Effector CD8-positive, alpha-beta T cell (primary cell): Measurements from ENCODE around the gene PITX2.

Experiments
- DNase-seq: peaks from one replicate; lab custom pipeline; 2025; lab: John Stamatoyannopoulos, UW

Gene PITX2

GRCh38 chr4:110636680-110637407 is 14.0 kb upstream of the PITX2 start:
- DNase-seq, result no peak

DNA sequence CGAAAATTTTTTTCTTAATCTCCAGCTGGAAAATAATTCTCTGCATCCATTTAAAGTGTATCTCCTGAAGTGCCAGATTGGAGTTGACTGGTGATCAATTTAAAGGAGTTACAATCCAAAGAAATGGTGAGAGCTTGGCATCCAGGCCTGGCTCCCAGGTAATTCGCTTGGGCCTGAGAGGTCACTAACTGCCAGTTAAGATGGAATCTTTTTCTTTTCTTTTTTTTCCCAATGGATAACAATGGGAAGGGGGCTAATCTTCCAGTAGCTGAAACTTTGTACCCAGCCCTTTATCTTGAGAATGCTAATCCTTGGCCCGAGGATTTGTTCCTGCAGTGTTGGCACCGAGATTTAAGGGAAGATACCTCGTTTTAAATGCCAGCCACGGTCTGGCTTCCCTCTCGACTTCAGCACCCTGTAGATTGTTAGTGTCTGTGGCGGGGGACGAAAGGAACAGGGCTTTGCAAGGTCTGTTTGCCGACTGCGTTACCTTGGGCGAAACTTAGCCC is 13.3 kb upstream of the PITX2 start:
- no peak for DNase-seq

DNA sequence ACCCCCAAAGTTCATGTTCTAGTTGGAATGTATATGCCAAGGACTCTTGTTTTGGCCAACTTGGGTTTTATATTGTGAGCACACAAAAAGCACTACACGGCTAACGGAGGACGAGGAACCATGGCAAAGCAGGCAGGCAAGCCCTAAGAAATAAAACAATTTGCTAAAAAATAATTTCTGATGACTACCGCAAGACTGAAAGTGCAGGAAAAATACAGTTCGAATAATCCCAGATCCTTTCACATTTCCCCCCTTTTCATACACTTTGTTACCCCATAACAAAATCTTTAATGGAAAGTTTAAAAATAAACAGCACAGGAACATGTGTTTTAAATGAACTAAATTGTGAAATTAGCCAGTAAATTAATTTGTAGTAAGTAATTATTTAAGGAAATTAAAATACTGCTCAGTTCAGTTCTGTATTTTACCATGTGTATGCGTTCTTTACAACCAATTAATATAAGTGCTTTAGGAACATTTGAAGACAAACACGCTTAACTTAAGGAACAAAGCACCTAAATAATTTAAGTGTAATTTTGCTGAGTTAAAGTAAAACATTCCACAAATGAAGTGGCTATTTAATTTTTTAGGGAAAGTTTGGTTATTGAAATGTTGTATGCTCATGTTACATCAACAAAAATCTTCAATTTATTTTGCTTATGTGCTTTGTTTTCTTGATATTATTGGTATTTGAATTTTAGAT is 12.4 kb upstream of the PITX2 start:
- no peak for DNase-seq

GRCh38 chr4:110634350-110635162 is 11.7 kb upstream of the PITX2 start:
- DNase-seq, result no peak

- no peak for DNase-seq
Observed at GRCh38 chr4:110633358-110634341, 10.8 kb upstream of the PITX2 start.

DNA sequence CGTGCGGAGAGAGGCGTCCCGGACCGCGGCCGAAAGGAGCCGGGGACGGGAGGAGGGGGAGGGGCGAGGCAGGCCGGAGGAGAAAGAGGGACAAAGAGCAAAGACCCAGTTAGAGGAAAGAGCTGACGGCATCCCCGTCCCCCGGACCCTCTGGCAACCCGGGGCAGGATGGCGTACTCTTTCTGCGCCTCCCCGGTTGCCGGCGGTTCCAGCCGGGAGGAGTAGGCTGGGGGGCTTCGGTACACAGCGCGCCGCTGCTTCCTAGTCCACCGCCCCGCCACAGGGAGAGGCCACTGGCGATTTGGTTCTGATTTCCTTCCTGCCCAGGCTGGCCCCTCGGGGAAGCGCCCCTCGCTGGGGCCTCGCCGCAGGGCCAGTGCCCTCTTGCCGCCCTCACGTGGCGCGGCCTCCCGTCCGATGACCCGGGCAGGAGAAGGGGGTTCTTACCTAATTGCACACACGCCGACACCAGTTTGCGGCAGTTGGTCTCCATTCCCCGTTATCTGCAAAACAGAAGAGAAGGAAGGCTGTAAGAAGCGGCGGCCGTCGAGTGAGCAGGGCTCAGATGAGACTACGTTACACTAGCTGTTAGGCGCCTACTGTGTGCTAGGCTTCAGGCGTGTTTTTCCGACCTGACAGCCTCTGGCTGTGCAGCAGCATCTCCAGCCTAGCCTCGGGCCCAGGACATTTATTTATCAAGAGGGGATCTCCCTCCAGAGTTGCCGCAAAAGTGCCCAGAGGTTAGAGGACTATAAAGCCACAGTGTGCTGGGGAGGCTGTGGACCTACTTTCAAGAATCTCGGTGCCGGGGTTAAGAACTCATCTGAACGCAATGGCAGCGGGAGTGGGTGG is 9.9 kb upstream of the PITX2 start:
- DNase-seq, result no peak

GRCh38 chr4:110631584-110632505 is 9.0 kb upstream of the PITX2 start:
- DNase-seq, result no peak

DNA sequence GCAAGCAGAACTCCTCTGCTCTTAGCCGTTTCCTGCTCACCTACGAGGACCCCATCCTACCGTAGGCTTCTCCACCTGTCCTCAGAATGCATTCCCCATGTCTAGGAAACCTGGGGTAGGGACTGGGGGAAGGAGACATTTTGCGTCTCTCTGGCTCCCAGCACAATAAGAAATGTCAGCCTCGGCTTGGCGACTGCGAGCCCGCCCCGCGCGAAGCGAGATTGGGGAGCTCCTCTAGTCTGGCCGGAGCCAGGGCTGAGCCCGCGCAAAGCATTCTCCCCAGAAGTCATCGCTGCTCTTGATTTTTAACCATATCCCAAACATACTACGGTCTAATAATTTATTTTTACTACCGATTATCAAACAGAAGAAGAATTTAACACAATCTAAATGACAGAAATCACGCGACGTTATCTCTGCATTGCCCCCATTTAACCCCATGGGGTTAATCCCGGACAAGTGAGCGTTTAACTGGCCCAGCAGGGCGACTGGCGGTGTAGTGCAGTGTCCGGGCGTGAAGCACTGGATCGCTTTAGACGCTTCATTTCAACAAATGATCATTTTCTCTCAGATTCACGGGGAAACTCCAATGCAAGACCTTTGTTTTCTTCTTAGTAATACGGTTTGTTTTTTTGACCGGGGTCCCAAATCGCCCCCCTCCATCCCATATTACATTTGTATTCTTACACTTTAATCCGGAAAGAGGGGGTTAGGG is 8.0 kb upstream of the PITX2 start:
- no peak for DNase-seq

DNA sequence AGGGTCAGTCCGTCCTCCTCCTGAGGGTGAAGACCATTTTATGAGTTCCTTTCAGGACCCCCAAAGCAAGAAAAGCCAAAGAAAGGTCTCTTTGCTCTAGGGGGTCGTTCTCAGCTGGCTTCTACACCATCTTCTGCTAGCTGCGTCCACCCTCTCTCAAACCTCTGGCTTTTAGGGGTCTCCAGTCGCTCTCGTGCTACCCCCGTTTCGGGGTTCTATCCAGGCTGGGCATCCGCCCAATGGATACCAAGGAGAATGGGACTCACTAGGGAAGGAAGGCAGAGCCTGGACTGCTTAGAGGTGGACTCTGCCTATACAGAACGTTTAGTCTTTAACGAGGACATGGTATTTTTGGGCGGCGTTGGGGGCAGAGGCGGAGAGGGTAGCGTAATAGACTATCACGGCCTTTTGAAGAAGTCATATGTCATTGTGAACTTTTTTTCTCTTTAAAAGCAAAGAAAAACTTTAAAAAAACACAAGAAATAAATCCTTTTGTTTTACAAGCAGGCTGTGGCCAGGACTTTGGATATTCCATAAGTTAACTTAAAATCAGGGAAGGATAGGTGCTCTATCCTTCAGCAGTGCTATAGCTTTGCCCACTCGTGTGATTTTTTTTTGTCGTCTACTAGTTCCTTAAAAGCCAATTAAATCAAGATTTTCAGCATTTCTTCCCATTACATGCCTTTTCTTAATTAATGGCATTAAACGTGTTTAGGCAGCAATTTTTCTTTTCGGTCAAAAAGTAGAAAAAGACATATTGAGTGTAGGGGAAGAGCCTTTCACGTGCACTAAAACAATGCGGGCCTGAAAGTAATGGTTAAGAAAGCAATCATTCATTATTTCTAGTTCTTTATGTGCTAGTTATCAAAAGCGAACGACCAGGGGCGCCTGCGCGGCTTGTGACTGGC is 7.2 kb upstream of the PITX2 start:
- DNase-seq, result no peak

DNA sequence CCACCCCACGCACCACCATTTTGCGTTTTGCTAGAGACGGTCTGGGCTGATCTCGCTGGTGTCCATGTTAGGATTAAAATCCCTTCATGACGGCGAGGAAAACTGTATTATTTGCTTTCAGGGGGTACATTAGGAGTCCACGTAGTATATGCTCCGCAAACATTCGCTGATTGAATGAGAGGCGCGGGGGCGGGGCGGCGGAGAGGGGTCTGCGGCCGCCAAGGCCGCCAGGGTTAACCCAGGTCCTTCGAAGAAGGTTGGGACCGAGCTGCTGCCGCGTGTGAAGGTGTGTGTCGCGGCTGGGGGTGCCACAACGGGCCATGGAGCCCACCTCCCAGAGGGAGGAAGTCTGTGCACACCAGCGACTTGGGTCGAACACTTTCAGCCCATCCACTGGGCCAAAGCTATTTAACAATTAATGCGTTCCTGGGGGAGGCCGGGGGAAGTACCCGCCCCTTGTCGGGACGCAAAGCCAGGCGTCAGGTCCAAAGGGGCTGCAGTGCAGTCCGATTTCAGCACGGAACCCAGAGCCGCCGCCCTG is 6.4 kb upstream of the PITX2 start:
- DNase-seq, result no peak

GRCh38 chr4:110628663-110629213 is 5.9 kb upstream of the PITX2 start:
- DNase-seq, result no peak

GRCh38 chr4:110627977-110628662 is 5.2 kb upstream of the PITX2 start:
- DNase-seq, result no peak

GRCh38 chr4:110626532-110627153 is 3.8 kb upstream of the PITX2 start:
- DNase-seq, result no peak

DNA sequence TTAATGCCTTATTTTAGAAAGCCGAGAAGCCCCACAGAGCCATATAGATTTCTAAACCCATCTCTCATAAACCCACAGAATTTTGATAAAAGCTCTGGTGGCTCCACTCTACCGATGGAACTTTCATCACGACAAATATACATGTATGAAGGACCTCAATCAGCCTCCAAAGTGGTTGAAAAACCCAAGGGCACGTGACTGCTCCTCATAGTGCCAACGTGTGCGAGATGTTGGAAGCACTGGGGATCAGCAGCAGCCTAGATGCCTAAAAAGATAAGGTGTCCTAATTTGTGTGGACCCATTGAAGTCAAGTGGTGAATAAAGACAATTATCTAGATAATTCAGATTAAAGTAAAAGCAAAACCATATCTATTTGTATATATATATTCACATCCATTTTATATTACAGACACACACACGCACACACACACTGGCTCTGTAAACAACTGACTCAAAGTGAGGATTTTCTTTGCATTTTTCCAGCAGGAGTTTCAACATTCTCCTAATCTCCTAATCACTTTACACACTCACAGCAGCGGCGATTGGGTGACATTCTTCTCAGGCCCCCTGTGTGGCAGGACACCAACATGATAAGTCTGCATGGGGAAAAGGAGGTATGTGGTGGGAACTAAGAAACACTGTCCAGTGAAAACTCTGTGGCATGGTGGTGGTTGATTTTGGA is 2.8 kb upstream of the PITX2 start:
- no peak for DNase-seq

DNA sequence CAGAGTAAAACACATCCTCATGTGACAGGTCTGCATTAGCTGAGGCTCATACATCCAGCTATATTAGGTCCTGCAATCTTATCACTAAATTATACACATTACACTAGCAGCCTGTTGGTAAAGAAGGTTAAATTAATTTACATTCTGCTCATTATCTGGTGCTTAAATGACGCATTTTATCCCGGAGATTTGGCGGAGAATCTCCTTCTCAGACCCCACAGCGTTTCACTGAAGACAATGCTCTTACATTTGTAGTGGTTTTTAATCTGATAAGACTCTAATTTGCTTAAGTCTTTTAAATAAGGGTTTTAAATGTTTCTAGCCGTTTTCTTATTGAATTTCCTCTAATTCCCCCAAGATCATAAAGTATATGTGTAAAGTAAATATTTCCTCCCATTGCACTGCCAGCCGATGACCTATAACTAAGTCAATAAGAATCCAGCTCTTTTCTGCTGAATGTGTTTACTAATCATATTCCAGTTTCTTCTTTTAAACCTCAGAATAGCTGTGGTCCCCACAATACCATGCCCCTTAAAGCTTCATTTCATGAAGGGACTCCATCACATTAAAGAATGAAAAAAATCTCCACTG is 2.1 kb upstream of the PITX2 start:
- DNase-seq, result no peak
